ENCODE measurements around the gene NSL1.

Gene NSL1

DNA sequence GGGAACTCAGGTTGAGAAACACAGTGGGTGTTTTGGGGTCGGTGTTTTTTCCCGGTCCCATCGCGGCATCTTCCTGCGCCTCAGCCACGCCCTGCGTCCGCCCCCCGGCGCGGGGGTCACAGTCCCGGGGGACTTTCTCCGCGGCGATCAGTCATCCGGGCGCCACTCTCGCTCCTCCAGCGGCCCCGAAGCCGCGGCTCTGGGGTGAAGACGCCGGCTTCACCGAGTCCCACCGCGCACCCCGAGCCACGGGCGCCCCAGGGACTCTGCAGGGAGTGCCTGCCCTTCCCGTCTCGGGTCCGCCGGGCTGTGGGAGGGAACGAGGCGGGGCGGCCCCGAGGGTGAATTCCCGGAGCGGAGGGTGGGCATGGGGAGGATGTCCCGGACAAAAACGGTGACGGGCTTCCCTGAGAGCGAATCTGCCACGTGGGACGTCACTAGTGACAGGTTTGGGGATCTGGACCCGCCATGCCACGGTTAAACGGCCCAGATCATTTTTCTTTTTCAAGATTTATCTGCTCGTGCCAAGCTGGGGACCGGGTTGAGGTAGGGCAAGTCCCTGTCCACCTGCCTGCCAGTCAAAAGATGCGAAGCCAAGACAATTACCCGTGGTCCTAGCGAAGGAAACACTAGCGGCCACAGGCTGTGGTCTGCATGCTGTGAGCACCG is 91.2 kb downstream of the NSL1 start:
- peak overlapping the region; percentile 70 to 85 (median 82) for H3K9ac ChIP-seq
- H3K4me1 ChIP-seq, result peaks cover 33 to 68% (median 55%) of the 10 kb centered on the region in 10 experiments
- TF ChIP-seq Cebpa-rat (IDR thresholded peaks at IDR 0.05), result no peak
- H3K27me3 ChIP-seq, result peaks cover 0 to 8% (median 0%) of the 10 kb centered on the region in 11 experiments; a peak in 2 of 22 replicates
- H3K4me3 ChIP-seq, result peak overlapping the region; percentile 62 to 82 (median 72)
- H4K20me1 ChIP-seq, result peaks cover 0 to 7% (median 0%) of the 10 kb centered on the region in 11 experiments; a peak in 3 of 22 replicates
- peak overlapping the region; percentile 89 to 99 (median 97) for H3K4me2 ChIP-seq
- peaks cover 0 to 21% (median 18%) of the 10 kb centered on the region in 11 experiments; a peak in 19 of 22 replicates for H3K36me3 ChIP-seq
- no peaks in the 10 kb centered on the region for H3K9me3 ChIP-seq (replicated peaks in 1 of 11)
- peak overlapping the region; percentile 57 to 85 (median 77); a peak in 21 of 22 replicates for H3K27ac ChIP-seq

DNA sequence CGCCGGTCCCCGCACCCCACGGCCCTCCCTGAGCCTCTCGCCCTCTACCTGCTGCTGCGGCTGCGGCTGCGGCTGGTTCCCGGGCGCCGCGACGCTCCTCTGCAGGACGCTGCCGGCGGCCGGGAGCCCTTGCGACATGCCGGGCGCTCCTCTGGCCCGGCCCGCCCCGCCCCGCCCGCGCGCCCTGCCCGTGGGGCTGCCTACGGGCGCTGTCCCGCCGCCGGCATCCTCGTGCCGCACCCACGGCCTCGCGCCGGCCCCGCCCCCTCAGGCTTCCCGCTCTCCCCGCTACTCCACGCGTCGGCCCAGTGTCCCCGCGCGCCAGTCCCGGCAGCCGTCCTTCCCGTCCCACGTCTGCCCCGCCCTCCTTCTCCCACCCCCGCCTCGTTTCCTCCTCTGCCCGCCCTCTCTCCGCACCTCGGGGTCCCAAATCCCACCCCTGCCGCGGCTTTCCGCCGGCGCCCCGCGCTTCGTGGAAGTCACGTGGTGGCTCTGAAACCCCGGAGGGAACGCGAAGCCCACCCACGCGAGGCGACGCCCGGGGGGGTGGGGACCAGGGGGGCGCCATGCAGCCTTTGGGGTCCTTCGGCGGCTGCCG is 91.9 kb downstream of the NSL1 start, which contains the start of gene BATF3:
BATF3 (minus strand) TSS at position 216 of the 598 bp plus-strand sequence; CDS start at position 138, 78 bp downstream.
- Histone ChIP-seq H3K36me3 (peaks cover 0 to 27% (median 23%) of the 10 kb centered on the region in 11 experiments; a peak in 20 of 22 replicates), H4K20me1 (peaks cover 0 to 7% (median 0%) of the 10 kb centered on the region in 11 experiments; a peak in 3 of 22 replicates), H3K4me3 (peak within 1 kb of the TSS; percentile 62 to 82 (median 72)), H3K9ac (peak within 1 kb of the TSS; percentile 70 to 85 (median 82)), H3K27ac (peak within 1 kb of the TSS; percentile 57 to 85 (median 77); a peak in 21 of 22 replicates), H3K4me1 (peaks cover 33 to 68% (median 55%) of the 10 kb centered on the region in 10 experiments), H3K27me3 (peaks cover 0 to 8% (median 0%) of the 10 kb centered on the region in 11 experiments; a peak in 2 of 22 replicates), H3K4me2 (peak within 1 kb of the TSS; percentile 89 to 99 (median 97)), H3K9me3 (replicated peaks in 1 of 11) (no peaks in the 10 kb centered on the region)
- TF ChIP-seq Cebpa-rat (IDR thresholded peaks at IDR 0.05), result no peak

DNA sequence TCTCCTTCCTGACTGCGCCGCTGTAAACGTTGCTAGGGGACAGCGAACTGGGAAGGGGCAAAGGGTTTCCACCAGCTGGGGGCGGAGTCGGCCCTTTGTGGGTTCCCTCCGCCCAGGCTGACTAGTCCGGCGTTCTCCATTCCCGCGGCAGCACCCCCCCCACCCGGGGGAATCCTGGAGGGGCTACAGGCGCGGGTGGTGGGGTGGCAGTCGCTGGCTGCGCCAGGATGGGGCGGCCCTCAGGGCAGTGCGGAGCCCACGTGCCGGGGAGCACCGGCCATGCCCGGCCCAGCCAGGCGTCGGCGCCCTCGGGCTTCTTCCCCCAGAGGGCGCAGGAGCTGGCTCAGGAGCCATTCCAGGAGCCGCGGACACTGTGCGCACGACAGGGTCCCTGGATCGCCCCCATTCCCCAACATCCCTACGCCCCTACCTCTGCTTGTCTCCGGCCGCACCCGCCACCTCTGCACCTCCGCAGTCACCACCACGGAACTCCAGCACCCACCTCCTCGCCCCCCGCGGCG is 92.4 kb downstream of the NSL1 start:
- H3K36me3 ChIP-seq, result peaks cover 0 to 32% (median 28%) of the 10 kb centered on the region in 11 experiments; a peak in 20 of 22 replicates
- peak overlapping the region; percentile 89 to 99 (median 97) for H3K4me2 ChIP-seq
- H3K27ac ChIP-seq, result peak overlapping the region; percentile 43 to 85 (median 77); a peak in 21 of 22 replicates
- peaks cover 0 to 8% (median 0%) of the 10 kb centered on the region in 11 experiments; a peak in 2 of 22 replicates for H3K27me3 ChIP-seq
- peaks cover 0 to 7% (median 0%) of the 10 kb centered on the region in 11 experiments; a peak in 3 of 22 replicates for H4K20me1 ChIP-seq
- H3K9ac ChIP-seq, result peak overlapping the region; percentile 70 to 85 (median 82)
- H3K4me1 ChIP-seq, result peaks cover 33 to 66% (median 55%) of the 10 kb centered on the region in 10 experiments
- H3K9me3 ChIP-seq (replicated peaks in 1 of 11), result no peaks in the 10 kb centered on the region
- H3K4me3 ChIP-seq, result peak overlapping the region; percentile 62 to 82 (median 72)
- no peak for TF ChIP-seq Cebpa-rat (IDR thresholded peaks at IDR 0.05)

DNA sequence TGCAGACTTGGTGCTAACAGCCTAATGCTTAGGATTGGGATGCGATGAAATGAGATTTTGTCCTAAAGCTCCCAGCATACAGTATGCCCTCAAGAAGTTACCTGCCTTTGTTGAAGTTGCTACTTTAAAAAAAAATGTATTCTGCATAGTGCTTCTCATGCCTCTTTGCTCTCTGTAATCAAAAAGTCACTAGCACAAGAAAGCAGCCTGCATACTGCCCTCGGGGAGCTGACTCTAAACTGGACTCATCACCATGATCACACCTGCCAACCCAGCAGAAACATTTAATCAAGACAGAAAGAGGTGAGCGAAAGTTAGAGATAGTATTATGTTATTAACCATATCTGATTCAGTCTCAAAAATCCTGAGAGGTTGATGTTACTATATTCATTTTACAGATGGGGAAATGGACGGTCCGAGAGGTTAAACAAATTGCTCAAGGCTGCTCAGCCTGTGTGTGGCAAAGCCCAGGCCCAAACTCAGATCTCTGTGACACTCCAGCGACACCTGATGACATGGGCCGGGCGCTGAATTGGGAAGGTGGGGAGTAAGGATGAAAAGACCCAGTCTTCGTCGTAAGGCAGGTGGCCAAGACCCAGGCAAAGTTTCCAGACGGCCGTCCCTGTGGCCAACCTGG is 93.0 kb downstream of the NSL1 start:
- Histone ChIP-seq H3K9ac (peak overlapping the region; percentile 70 to 85 (median 82); a peak in 21 of 22 replicates), H3K4me2 (peak overlapping the region; percentile 89 to 99 (median 97)), H3K36me3 (peaks cover 0 to 38% (median 34%) of the 10 kb centered on the region in 11 experiments; a peak in 20 of 22 replicates), H3K4me3 (peak overlapping the region; percentile 62 to 82 (median 72)), H3K27ac (peak overlapping the region in 10 of 11 experiments; percentile 64 to 85 (median 77); a peak in 21 of 22 replicates), H3K4me1 (peaks cover 33 to 60% (median 52%) of the 10 kb centered on the region in 10 experiments), H3K9me3 (replicated peaks in 1 of 11) (no peaks in the 10 kb centered on the region), H4K20me1 (peaks cover 0 to 7% (median 0%) of the 10 kb centered on the region in 11 experiments; a peak in 3 of 22 replicates), H3K27me3 (peaks cover 0 to 8% (median 0%) of the 10 kb centered on the region in 11 experiments; a peak in 2 of 22 replicates)
- TF ChIP-seq Cebpa-rat (IDR thresholded peaks at IDR 0.05), result no peak

DNA sequence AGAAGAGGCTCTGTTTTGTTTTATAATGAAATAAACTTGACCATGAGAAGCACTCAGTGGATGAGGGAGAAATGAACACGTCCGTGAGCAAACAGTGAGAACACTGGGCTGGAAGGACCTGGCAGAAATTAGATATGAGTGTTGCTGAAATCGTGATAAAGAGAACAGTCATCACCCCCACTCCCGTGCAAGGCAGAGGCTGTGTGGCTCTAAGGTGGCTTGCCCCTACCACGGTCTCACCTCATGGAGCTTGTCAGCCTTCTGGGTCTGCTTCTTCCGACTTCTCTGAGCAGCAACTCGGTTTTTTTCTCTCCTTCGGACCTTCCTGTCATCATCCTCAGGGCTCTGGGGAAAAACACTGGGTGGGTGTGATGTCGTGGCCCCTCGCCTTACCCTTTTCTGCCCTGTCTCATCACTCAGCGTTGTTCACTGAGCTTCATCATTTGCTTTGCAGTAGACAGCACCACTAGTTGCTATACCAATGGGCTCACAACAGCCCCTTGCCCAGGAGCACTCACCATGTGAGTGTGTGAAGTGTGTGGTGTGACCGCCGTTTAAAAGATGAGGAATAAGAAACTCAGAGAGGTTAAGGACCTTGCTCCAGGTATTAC is 94.8 kb downstream of the NSL1 start:
- Histone ChIP-seq H3K36me3 (peaks cover 0 to 53% (median 46%) of the 10 kb centered on the region in 11 experiments; a peak in 20 of 22 replicates), H3K4me3 (no peak overlapping the region), H3K27ac (no peak overlapping the region), H3K4me1 (peaks cover 32 to 52% (median 38%) of the 10 kb centered on the region in 10 experiments), H3K9me3 (replicated peaks in 1 of 11) (no peaks in the 10 kb centered on the region), H3K4me2 (peak overlapping the region in 8 of 11 experiments; percentile 89 to 99 (median 97); a peak in 13 of 22 replicates), H3K9ac (no peak overlapping the region), H3K27me3 (peaks cover 0 to 8% (median 0%) of the 10 kb centered on the region in 11 experiments; a peak in 2 of 22 replicates), H4K20me1 (peaks cover 0 to 7% (median 0%) of the 10 kb centered on the region in 11 experiments; a peak in 3 of 22 replicates)
- no peak for TF ChIP-seq Cebpa-rat (IDR thresholded peaks at IDR 0.05)

DNA sequence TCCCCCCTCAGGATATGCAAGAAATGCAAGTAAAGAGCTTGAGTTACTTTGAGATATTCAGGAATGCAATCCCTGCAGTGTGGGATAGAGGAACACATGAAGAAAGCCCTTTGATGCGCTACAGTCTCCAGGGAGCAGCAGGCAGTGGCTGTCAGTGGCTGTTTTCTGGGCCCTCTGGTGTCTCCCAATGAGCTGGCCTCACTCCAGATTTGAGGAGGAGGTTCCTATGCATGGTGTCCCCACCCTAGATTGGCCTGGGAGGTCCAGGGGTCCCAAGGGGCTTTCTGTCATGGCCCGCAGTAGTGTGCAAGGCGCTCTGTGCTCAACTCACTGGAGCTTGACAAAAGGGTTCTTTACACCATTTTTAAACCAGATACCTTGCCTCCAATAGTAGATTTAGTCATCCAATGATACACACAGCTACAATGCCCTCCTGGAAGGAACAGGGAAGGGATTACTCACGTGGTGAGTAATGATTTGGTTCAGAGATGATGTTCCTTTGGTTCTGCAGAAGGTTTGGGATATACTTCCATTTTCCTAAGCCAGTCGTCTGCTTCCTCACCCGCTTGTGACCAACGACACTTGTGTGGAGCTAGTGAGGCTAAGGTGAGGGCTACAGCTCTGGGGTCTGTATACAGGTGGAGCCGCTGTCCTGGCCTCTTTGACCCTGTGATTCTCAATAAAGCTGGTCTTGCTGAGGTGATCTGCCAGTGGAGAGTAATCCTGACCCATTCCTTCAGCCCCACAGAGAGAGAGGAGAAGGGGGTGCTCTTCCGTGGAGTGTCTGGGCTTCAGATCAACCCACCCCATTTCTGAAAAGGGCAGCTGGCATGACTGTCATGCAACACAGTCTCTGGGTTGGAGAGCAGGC is 98.6 kb downstream of the NSL1 start:
- Histone ChIP-seq H3K4me3 (no peak overlapping the region), H3K27me3 (no peaks in the 10 kb centered on the region), H3K9me3 (replicated peaks in 1 of 11) (no peaks in the 10 kb centered on the region), H3K4me1 (peaks cover 8 to 41% (median 24%) of the 10 kb centered on the region in 10 experiments), H3K36me3 (peaks cover 0 to 63% (median 48%) of the 10 kb centered on the region in 11 experiments; a peak in 20 of 22 replicates), H3K9ac (no peak overlapping the region), H3K27ac (no peak overlapping the region), H4K20me1 (peaks cover 0 to 5% (median 0%) of the 10 kb centered on the region in 11 experiments; a peak in 3 of 22 replicates), H3K4me2 (peak overlapping the region in 2 of 11 experiments; percentile 8 to 12; a peak in 1 of 22 replicates)
- no peak for TF ChIP-seq Cebpa-rat (IDR thresholded peaks at IDR 0.05)

DNA sequence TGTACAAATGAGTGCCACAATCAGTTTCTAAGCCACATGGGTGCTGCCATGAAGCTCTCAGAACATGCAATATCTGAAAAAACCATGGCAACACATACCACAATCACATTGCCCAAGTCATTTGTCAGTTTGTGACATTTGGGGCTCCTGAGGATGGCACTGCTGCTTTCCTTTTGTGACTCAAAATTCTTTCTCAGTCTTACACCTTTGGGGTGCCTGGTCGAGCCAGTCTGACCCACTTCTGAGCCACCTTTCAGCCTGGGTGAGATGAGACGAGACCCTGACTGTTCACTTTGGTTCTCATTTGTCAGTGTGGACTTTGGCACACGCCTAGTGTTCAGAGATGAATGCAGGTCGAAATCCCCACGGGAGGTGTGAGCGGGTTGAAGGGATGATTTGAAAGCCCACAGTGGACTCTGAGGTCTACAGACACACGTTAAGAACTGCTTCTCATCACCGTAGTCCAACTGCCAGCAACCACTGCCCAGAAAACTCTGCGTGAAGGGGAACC is 100.0 kb downstream of the NSL1 start:
- Histone ChIP-seq H3K9ac (no peak overlapping the region), H3K4me2 (peak overlapping the region in 2 of 11 experiments; percentile 6 to 24; a peak in 2 of 22 replicates), H4K20me1 (peaks cover 0 to 5% (median 0%) of the 10 kb centered on the region in 11 experiments; a peak in 1 of 22 replicates), H3K27ac (peak overlapping the region in 1 of 11 experiments; percentile 4; a peak in 1 of 22 replicates), H3K4me3 (no peak overlapping the region), H3K36me3 (peaks cover 3 to 67% (median 50%) of the 10 kb centered on the region in 11 experiments; a peak in 20 of 22 replicates), H3K27me3 (no peaks in the 10 kb centered on the region), H3K4me1 (peaks cover 5 to 41% (median 17%) of the 10 kb centered on the region in 10 experiments; a peak in 16 of 20 replicates), H3K9me3 (replicated peaks in 1 of 11) (no peaks in the 10 kb centered on the region)
- TF ChIP-seq Cebpa-rat (IDR thresholded peaks at IDR 0.05), result no peak

All from BLaER1 treated with 17β-estradiol and CSF1 and Interleukin-3, amounts not matched to agents 10 nM and 100 nM (cell line).